PC-9 (cell line): ENCODE data around the gene PLK1. TPM values are rescaled to one million over a fixed set of nuclear protein-coding genes. Genes with fewer than 3 reads are reported as not detected.

Experiments used
- BruUV-seq: library from RNA; stranded (reverse); fragments of 400-500 nt; replicated peaks from 2 replicates; lab custom pipeline; 2021; lab: Mats Ljungman, UMichigan
- CTCF ChIA-PET: fragments of 300-600 bp; sonication (Branson Sonifier 250); formaldehyde crosslinking; loops from one replicate; lab custom pipeline; 2022; ENCODE audit warnings: antibody characterized with exemption; lab: Charles Lee
- POLR2A ChIA-PET: fragments of 300-600 bp; sonication (Branson Sonifier 250); formaldehyde crosslinking; loops from one replicate; lab custom pipeline; 2022; ENCODE audit warnings: antibody characterized with exemption; ENCODE audit not compliant: unreplicated experiment; lab: Charles Lee
- DNase-seq, 2 experiments: peaks; one replicate each; pipeline versions ENCODE4 v3.0.0 to v3.0.0-alpha.2; 2015 to 2022; ENCODE audit warnings: mixed read lengths in 1 of 2
- H2AFZ ChIP-seq: fragments of 200-600 bp; sonication (generic); 2 replicates; pipeline ENCODE4 v1.8.1; 2017; ENCODE audit warnings: antibody characterized with exemption
- H3F3A ChIP-seq: fragments of 200-600 bp; sonication (generic); 2 replicates; pipeline ENCODE4 v1.8.1; 2017; ENCODE audit warnings: antibody characterized with exemption, mild to moderate bottlenecking, low read depth; ENCODE audit not compliant: insufficient read depth
- H3K27ac ChIP-seq: fragments of 200-600 bp; sonication (generic); 2 replicates; pipeline ENCODE4 v1.6.1; 2016; ENCODE audit warnings: mixed run types
- H3K27me3 ChIP-seq: fragments of 200-600 bp; sonication (generic); 2 replicates; pipeline ENCODE4 v1.6.1; 2016; ENCODE audit warnings: low read depth, mixed run types; ENCODE audit not compliant: insufficient read depth
- H3K36me3 ChIP-seq: fragments of 200-600 bp; sonication (generic); 2 replicates; pipeline ENCODE4 v1.6.1; 2016; ENCODE audit warnings: low read depth, mixed run types
- H3K4me1 ChIP-seq: fragments of 200-600 bp; sonication (generic); replicated peaks from 2 replicates; pipeline ENCODE4 v1.6.1; 2016; ENCODE audit warnings: mixed run types; ENCODE audit not compliant: insufficient read depth
- H3K4me2 ChIP-seq: fragments of 200-600 bp; sonication (generic); 2 replicates; pipeline ENCODE4 v1.6.1; 2017; ENCODE audit warnings: mixed run types
- H3K4me3 ChIP-seq: fragments of 200-600 bp; sonication (generic); 2 replicates; pipeline ENCODE4 v1.6.1; 2016; ENCODE audit warnings: mixed run types
- H3K79me2 ChIP-seq: fragments of 200-600 bp; sonication (generic); 2 replicates; pipeline ENCODE4 v1.6.1; 2017; ENCODE audit warnings: low read depth, mixed run types
- H3K9me2 ChIP-seq: fragments of 200-600 bp; sonication (generic); 2 replicates; pipeline ENCODE4 v1.8.1; 2017; ENCODE audit warnings: mild to moderate bottlenecking; ENCODE audit not compliant: insufficient read depth
- H3K9me3 ChIP-seq: fragments of 200-600 bp; sonication (generic); 2 replicates; pipeline ENCODE4 v1.8.1; 2016; ENCODE audit warnings: low read depth; ENCODE audit not compliant: insufficient read depth
- H4K20me1 ChIP-seq: fragments of 200-600 bp; sonication (generic); 2 replicates; pipeline ENCODE4 v1.8.1; 2017; ENCODE audit not compliant: insufficient read depth
- CTCF ChIP-seq: fragments of 200-600 bp; sonication (generic); conservative IDR thresholded peaks from 2 replicates; pipeline ENCODE4 v1.6.1; 2017; ENCODE audit warnings: mixed run types, antibody characterized with exemption, mild to moderate bottlenecking, moderate library complexity
- EZH2 ChIP-seq: fragments of 200-600 bp; sonication (generic); IDR thresholded peaks from 2 replicates; pipeline ENCODE4 v1.8.0; 2017; ENCODE audit warnings: antibody characterized with exemption, low read depth
- intact Hi-C: fragments of 100-400 bp; cut with micrococcal nuclease; formaldehyde crosslinking; loops from one replicate; pipeline ENCODE4 v1.10.0; 2022; ENCODE audit not compliant: unreplicated experiment
- total RNA-seq: library from RNA; stranded (reverse); gene quantifications from 2 replicates; pipeline ENCODE4 v1.2.3, GENCODE V29; 2021

The PLK1 gene
- total RNA-seq, 1 experiment from 2014 or later: 169 TPM

GRCh38 chr16:23667355-23667659 is 11.4 kb upstream of the PLK1 start:
- H3K27ac ChIP-seq: no peak overlapping the region
- no peaks in the 10 kb centered on the region for H3K9me3 ChIP-seq
- no peaks in the 10 kb centered on the region for H3K79me2 ChIP-seq
- H2AFZ ChIP-seq: no peak overlapping the region
- no peak overlapping the region for H3K4me3 ChIP-seq
- CTCF ChIA-PET: no interaction called here
- H3K4me1 ChIP-seq: peaks cover 21% of the 10 kb centered on the region
- DNase-seq: no peak
- no peaks in the 10 kb centered on the region for H4K20me1 ChIP-seq
- TF ChIP-seq EZH2: no peak
- no peak for TF ChIP-seq CTCF
- H3K36me3 ChIP-seq: peaks cover 12% of the 10 kb centered on the region
- H3K4me2 ChIP-seq: no peak overlapping the region
- H3F3A ChIP-seq: peaks cover 16% of the 10 kb centered on the region
- no peaks in the 10 kb centered on the region for H3K9me2 ChIP-seq
- BruUV-seq: no TSS peak
- POLR2A ChIA-PET: no interaction called here
- no peaks in the 10 kb centered on the region for H3K27me3 ChIP-seq
- intact Hi-C loops: no loop called here

GRCh38 chr16:23668225-23668624 is 10.5 kb upstream of the PLK1 start:
- peaks cover 21% of the 10 kb centered on the region for H3K4me1 ChIP-seq
- no peaks in the 10 kb centered on the region for H4K20me1 ChIP-seq
- H3K27ac ChIP-seq: no peak overlapping the region
- TF ChIP-seq CTCF (no peak), EZH2 (no peak)
- no peaks in the 10 kb centered on the region for H3K9me2 ChIP-seq
- POLR2A ChIA-PET: no interaction called here
- no peaks in the 10 kb centered on the region for H3K79me2 ChIP-seq
- DNase-seq: no peak
- H3K36me3 ChIP-seq: peaks cover 12% of the 10 kb centered on the region
- no peaks in the 10 kb centered on the region for H3K27me3 ChIP-seq
- intact Hi-C loops: no loop called here
- BruUV-seq: no TSS peak
- H3K4me2 ChIP-seq: no peak overlapping the region
- CTCF ChIA-PET: no interaction called here
- H3K9me3 ChIP-seq: no peaks in the 10 kb centered on the region
- H3F3A ChIP-seq: peaks cover 16% of the 10 kb centered on the region
- no peak overlapping the region for H3K4me3 ChIP-seq
- no peak overlapping the region for H2AFZ ChIP-seq

- no peaks in the 10 kb centered on the region for H3K27me3 ChIP-seq
- intact Hi-C loops: no loop called here
- peaks cover 21% of the 10 kb centered on the region for H3K4me1 ChIP-seq
- peaks cover 12% of the 10 kb centered on the region for H3K36me3 ChIP-seq
- no peaks in the 10 kb centered on the region for H3K9me3 ChIP-seq
- BruUV-seq: no TSS peak
- CTCF ChIA-PET: no interaction called here
- DNase-seq: no peak
- H3K4me2 ChIP-seq: no peak overlapping the region
- H3K9me2 ChIP-seq: no peaks in the 10 kb centered on the region
- H2AFZ ChIP-seq: no peak overlapping the region
- no peaks in the 10 kb centered on the region for H4K20me1 ChIP-seq
- H3K27ac ChIP-seq: no peak overlapping the region
- no peak for TF ChIP-seq EZH2
- peaks cover 16% of the 10 kb centered on the region for H3F3A ChIP-seq
- no peaks in the 10 kb centered on the region for H3K79me2 ChIP-seq
- no peak overlapping the region for H3K4me3 ChIP-seq
- POLR2A ChIA-PET: no interaction called here
Observed at GRCh38 chr16:23668873-23669272, 9.8 kb upstream of the PLK1 start.

- Histone ChIP-seq H3K9me2 (no peaks in the 10 kb centered on the region), H3F3A (peaks cover 16% of the 10 kb centered on the region), H3K9me3 (no peaks in the 10 kb centered on the region), H3K27me3 (no peaks in the 10 kb centered on the region), H3K4me3 (no peak overlapping the region), H3K27ac (0 out of 2 replicates have a peak overlapping the region, but pooled peaks have one; percentile 19), H2AFZ (no peak overlapping the region), H3K4me1 (peaks cover 21% of the 10 kb centered on the region), H3K4me2 (no peak overlapping the region), H3K79me2 (no peaks in the 10 kb centered on the region), H4K20me1 (no peaks in the 10 kb centered on the region), H3K36me3 (peaks cover 12% of the 10 kb centered on the region; the same call in 1 of the 2 replicates)
- BruUV-seq: no TSS peak
- TF ChIP-seq EZH2 (no peak), CTCF (no peak)
- ChIA-PET CTCF (no interaction called here), POLR2A (interaction anchor here (0.5 to 0.7 kb wide), 2 partner anchors 9 to 1258 kb away, joined by 7 to 11 read pairs; no protein-coding TSS in a partner anchor)
- intact Hi-C loops: no loop called here
- DNase-seq: peak; percentile 37 to 74
Observed at GRCh38 chr16:23670137-23670776, 8.4 kb upstream of the PLK1 start.
